Suppressor macrophage treated with lipopolysaccharide for 4 hours (primary cell): ENCODE results near the gene ERI3.
"Not testable (repeated sequence)": the region's sequence is repeated elsewhere in the genome, so short reads cannot be mapped to it uniquely, and the experiment has no call there.

Experiments
- DNase-seq: peaks from one replicate; pipeline ENCODE4 v3.0.0-alpha.2; 2020

Gene ERI3

DNA sequence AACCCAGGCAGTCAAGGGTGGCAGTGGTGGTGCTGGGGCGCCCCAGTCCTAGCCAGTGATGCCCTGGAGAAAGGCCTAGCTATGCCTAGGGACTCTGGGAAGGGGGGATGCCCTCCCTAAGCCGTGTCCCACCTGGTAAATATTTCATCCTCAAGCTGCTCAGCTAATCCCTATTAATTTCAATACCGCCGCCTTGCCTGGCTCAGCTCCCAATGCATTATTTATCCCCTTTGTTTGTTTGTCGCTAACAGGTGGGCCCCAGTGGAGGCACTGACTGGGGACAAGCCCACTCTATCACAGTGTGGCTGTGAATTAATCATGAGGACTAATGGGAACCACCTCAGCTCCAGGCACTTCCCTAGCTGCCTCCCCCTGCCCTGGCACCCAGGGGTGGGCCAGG, 119.2 kb downstream of the ERI3 start:
- no peak for DNase-seq

DNA sequence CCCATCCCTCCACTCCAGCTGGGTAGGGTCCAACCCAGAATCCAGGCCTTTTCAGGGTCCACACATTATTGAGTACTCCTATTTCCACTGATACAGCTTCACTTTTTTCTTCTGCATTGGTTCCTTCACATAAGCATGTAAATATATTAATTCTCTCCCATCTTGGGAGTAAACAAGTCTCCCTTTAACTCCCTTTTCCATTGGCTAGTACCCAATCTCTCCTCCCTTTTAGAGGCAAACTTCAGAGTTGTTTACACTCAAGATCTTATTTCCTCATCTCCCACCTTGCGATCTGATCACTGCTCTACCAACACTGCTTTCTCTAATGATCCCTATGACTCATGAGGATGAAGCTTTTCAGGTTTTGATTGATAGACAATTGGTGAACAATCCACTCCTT, 121.5 kb downstream of the ERI3 start:
- no peak for DNase-seq

DNA sequence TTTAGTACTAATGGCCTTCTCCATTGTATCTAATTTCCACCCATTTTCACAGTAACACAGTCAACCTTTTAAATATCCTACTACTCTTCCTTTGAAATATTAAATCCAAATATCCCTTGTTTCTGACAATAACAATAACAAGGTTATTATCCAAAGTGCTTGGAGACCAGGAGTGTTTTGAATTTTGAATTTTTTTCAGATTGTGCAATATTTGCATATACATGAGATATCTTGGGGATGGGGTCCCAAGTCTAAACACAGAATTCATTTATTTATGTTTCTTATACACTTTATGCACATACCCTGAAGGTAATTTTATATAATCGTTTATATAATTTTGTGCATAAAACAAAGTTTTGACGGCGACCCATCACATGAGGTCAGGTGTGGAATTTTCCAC, 124.3 kb downstream of the ERI3 start:
- no peak for DNase-seq

DNA sequence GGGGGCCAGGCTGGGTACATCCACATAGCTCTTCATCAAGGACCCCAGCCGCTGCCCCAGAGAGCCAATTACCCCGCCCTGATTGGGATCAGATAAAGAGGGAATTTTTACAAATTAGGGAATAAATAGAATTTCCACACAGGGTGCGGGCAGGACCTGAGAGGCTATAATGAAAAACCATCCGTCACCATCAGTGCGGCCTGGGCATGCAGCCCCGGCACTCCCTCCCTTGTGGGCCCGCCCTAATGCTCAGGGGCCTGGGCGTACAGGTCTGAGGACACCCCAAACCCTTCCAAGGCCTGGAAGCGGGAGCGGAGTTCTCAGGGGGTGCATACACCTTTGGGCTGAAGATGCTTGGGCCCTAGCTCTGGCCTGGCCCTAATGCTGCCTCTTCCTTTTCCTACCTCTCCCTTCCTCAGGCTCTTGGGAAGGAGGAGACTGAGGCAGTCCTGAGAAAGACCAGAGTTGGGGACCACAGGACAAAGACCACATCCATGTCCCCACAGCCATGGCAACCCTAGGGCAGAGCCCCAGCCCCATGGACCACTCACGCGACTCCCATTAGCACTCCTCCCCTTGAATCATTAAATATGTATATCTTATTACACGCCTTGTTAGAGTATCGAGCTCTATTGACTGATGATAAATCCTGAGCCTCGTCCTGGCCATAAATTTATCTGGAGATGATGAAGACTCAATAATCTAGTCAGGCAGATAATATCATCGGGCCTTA, 125.5 kb downstream of the ERI3 start:
- DNase-seq, result no peak

DNA sequence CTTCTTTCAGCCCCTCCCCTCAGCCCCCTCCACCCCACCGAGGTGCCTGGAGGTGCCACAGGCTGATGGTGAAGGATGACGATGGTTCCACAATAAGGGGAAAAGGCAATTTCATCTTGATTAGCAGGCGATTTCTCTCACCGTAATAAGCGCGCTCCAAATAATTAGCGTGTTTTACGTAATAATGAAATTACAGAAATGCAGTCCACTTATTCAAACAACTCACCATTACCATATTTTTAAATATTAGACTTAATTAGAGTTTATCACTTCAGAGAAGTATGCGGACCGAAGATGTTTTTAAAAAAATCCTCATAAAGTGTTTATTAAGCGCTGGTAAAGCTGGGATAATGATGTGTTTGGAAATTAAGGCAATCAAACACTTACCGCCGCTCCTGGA, 126.8 kb downstream of the ERI3 start:
- no peak for DNase-seq

DNA sequence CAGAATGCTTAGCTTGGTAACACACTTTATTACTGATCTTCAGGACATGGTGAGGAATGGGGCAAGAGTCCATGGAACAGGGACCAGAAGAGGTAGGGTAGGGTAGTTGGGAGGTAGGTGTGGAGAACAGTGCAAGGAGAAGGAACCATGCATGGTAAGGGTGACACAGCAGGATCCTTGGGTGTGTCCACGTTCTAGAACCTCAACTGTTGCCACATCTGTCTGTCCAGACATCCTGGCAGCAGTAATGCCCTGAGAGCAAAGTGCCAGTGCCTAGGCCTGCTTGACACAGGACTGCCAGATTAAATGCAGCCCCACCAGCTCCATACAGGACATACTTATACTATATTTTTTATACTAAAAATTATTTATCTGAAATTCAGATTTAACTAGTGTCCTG, 127.8 kb downstream of the ERI3 start:
- peak; percentile 37 for DNase-seq

DNA sequence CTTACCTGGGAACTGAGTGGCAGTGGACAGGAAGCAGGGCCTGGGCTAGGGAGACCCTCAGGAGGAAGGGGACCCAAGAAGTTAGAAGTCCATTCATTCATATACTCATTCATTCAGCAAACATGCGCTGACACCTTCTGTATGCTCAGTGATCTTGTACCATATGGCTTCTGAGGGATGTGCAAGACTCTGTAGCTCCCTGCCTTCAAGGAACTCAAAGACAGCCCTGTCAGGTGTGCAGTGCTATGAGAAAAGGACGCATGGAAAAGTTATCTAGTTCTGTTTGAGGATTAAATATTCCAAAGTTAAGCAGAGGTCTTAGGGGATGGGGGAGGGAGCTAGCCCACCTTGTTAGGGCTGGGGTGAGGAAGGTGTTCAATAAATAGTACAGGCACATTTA, 129.3 kb downstream of the ERI3 start:
- DNase-seq, result no peak

DNA sequence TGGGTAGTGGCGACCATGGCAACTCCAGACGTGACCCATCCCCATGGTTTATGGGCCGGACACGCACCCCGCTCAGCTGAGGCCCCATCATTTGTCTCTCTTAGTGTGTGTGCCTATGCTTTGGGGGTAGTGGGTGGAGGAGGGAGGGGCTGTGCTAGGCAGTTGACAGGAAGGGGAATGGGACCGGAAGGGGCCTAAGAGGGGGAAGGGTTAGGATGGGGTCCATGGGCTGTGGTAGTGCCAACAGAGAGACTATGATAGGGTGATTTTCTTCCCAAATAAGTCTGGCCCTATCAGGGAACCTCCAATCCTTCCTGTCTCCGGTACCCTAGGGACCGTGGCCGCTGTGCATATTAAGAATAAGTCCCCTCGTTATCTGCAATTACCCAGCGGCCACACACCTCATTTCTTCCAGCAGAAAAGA, 131.9 kb downstream of the ERI3 start:
- no peak for DNase-seq

DNA sequence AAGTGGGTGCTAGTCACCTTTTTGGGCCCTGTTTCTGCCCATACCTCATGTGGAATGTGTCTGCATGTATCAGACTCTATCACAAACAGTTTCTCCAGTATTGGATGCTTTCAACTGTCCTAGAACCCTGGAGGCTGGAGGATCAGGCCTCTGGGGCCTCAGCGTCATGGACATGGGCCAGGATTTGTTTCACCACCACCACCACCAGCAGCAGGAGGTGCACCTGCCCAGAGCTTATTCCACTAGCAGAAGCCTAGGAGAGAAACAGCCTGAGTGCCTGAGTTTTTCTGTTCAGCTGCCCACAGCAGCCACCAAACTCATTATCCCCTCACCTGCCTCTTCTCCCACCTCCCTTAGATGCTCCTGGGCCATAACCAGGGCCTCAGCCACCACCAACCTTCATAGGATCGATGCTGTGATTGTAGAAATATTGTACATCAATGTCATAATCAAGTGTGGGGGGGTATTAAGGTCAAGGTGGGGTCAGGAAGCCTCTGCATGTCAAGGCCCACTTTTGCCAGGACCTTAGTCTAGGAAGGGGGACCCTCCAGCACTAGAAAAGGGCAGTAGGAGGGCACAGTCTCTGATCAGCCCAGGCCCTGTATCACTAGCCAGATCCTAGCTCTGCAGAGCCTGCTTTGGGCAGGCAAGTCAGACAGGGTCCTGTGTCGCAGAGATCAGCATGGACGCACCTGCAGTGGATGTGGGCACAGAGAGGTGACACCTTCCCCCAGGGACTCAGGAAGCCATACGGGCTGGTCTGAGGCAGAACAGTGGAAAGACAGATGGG, 132.5 kb downstream of the ERI3 start:
- no peak for DNase-seq

DNA sequence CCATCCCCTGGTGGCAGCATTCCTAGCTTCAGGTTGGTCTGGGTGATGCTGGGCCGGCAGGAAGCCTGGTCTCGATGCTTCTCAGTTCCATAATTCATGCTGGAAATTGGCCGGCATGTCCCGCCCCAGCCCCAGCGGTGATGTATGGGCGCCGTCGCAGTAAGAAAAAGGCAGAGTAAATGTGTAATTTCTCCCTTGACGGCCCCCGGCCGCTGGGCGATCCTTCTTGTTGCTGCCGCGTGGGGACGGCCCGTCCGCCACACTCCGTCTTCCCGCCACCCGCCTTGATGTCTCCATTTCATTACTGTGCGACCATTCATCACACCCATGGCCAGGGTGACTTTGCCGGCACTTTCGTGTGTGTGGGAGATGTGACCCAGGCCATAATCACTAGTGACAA, 133.3 kb downstream of the ERI3 start:
- DNase-seq, result no peak

DNA sequence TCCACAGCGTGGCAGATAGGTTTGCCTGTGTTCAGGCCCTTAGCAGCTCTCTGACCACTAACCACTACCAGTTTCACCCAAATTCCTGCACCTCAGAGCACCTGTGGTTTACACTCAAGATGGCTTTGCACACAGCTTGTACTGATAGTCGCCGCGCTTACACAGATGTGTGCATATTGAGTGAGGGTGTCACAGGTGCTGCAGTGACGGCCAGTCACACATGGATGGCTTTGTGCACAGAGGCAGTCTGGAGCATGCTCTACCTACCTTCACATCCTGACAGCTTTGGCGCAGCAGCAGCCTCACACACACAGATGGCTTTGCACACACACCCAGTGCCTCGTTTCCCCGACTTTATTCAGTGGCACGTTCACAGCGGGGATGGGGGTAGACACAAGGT, 134.3 kb downstream of the ERI3 start:
- no peak for DNase-seq

DNA sequence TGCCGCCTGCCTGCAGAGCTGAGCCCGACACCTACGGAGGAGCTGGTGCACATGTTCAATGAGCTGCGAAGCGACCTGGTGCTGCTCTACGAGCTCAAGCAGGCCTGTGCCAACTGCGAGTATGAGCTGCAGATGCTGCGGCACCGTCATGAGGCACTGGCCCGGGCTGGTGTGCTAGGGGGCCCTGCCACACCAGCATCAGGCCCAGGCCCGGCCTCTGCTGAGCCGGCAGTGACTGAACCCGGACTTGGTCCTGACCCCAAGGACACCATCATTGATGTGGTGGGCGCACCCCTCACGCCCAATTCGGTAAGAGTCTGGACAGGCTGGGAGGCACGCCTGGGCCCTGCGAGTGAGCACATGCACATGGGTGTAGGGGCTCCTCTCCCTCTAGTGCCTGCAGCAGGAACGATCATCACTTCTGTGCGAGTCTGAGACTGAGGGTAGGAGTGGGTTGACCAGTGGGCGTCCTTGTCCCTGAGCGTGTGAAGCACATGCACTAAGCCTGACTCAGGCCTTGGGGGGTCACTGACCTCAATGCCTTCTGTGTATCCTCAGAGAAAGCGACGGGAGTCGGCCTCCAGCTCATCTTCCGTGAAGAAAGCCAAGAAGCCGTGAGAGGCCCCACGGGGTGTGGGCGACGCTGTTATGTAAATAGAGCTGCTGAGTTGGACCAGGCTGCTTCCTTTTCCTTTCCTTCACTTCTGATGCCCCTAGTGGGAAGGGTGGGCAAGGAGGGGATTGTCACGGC, 134.9 kb downstream of the ERI3 start:
- no peak for DNase-seq

DNA sequence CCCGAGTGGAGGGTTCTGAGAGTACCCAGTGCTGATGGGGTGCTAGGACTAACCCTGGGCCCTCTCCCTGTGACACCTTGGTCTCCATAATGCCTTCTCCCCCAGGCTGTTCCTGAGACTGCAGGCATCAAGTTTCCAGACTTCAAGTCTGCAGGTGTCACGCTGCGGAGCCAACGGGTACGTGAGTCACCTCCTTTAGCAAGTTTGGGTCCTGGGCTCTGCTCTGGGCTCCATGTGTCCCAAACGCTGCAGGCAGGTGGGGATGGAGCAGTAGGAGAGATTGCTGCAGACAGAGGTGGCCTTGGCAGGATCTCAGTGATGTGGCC, 135.8 kb downstream of the ERI3 start:
- DNase-seq, result no peak

DNA sequence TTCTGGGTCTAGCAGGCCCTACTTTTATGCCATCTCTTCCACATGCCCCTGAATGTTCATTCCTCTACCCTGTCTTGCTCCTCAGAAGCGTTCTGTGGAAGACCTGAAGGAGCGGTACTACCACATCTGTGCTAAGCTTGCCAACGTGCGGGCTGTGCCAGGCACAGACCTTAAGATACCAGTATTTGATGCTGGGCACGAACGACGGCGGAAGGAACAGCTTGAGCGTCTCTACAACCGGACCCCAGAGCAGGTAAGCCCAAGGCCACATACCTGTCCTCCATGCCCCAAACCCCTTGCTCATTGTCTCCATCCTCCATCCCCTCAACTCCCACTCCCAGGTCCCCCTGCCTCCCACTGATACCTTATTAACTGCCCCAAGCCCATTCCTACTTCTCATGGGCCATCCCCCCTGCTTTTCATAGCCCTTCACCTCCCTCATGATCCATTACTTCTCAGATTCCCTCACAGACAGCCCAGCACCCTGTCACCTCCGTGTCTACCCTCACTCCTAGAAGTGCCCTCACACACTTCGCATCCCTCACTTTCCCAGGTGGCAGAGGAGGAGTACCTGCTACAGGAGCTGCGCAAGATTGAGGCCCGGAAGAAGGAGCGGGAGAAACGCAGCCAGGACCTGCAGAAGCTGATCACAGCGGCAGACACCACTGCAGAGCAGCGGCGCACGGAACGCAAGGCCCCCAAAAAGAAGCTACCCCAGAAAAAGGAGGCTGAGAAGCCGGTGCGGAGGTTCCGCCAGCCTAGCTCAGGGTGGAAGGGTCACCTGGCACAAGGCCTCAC, 136.4 kb downstream of the ERI3 start:
- no peak for DNase-seq

DNA sequence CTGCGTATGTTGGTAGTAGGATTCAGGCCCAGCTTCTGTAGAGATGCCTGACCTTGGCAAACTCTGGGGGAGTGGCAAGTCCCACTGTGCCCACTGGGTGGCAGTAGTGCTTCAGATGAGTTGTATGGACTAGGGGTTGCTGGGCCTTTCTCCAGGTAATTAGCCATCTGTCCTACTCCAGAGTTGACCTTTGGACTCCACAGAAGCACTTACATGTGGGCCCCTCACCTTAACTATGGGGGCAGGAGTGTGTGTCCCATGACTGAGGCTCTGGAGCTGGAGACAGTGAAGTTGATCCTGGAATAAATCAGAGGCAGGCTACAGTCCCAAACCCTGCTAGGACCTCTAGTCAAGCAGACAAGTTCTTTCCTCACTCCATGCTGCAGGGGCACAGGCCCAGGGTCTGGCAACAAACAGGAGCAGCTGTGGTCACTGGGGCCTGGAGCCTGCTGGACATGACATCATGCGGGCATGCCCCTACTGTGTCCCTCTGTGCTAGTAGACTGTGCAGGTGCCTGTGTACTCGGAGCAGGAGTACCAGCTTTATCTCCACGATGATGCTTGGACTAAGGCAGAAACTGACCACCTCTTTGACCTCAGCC, 137.1 kb downstream of the ERI3 start:
- peak; percentile 84 for DNase-seq

DNA sequence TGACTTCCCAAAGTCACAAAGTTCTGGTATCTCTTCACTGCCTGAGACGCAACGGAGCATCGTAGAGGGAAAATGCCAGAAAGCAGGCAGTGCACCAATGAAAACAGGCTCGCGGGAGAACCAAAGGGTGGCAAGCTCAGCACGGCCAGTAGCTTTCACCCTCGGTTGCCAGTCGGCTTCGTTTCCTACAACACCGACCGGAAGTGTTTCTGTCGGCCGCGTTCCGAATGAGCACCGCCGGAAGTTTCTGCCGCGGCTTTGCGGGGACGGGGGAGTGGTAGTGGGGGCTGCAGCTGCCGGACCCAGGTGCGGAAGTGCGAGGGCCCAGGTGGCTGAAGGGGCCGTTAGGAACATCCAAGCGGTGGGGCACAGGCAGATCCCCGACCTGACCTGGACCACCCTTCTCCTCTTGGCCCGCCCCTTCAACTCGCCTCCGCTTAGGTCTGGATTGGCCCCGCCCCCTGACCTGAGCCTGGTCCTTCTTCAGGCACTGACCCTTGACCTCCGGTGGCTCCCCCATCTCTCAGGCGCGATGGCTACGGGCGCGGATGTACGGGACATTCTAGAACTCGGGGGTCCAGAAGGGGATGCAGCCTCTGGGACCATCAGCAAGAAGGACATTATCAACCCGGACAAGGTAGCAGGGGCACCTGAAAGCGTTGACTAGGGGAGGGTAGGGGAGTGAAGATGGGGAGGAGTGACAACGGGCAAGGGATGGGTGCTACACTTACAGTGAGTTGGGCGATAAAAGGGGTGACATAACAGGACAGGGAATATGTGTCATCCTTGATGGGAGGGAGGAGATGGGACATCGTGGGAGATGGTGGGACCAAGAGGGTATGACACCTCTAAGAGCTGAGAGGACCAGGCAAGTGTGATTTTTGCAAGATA, 141.6 kb downstream of the ERI3 start, which contains the start of gene DMAP1:
Gene DMAP1 (plus strand): TSS at position 250 of the 891 bp plus-strand sequence. CDS start 283 bp downstream, at position 533.
- peak; percentile 90 for DNase-seq

DNA sequence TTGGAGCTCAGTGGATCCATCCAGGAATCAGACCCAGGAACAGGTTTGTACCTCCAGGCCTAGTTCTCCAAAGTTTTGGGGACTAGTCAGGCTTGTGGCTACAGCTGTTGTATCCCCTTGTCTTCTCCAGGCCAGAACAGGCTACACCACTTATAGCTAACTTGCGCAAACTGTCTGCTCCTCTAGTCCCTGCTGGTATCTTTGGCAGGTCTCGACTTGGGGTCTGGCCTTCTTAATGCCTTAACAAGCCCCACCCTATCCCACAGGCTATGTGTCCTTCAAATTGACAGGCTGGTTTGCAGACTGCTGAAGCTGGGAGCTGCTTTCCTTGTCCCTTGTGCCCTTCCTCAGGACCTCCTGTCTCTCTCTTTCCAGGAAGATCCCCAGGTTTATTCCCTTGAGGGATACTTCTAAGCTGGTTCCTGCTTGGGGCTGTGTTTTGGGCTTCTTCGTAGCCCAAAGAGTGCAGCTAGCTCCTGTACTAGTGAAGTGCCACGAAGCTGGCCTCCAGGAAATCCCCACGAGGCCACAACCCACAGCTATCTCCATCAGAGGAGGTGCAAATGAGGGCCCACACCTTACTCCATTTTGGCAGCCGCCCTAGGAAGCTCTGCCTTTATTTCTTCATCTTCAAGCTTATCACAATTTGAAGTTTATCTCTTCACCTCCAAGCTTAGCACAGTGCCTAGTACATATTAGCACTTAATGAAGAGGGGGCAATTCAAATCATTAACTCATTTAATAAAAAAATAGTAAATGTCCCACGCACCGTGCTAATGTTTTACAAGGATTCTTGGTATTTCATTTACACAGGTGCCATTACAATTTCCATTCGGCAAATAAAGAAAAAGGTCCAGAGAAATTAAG, 142.5 kb downstream of the ERI3 start:
- DNase-seq, result no peak

DNA sequence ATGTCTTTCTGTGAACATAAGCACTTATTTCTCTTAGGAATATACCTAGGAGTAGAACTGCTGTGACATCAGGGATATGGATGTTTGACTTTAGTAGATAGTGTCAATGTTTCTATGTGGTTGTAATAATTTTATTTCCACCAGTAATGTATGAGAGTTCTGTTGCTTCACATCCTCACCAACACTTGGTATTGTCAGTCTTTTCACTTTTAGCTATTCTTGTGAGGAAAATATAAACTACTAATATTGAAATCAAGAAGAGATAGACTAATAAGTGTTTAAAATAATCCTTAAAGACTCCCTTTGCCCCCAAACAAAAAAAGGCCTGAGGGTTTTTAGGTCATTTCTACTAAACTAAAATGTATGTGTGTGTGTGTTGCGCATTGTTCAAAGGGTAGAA, 144.5 kb downstream of the ERI3 start:
- no peak for DNase-seq

DNA sequence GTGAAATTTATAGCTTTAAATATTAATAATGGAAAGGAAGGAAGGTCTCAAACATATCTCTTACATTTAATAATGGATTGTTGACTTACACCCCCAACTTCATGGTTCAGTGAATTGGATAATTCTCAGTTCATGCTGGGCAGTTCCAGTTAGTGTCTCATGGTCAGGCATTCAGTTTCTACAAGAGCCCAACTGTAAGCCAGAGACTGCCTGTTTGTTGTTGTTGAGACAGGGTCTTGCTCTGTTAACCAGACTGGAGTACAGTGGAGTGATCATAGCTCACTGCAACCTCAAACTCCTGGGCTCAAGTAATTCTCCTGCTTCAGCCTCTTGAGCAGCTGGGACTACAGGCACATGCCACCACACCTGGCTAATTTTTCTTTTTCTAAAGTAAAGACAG, 146.8 kb downstream of the ERI3 start:
- no peak for DNase-seq

DNA sequence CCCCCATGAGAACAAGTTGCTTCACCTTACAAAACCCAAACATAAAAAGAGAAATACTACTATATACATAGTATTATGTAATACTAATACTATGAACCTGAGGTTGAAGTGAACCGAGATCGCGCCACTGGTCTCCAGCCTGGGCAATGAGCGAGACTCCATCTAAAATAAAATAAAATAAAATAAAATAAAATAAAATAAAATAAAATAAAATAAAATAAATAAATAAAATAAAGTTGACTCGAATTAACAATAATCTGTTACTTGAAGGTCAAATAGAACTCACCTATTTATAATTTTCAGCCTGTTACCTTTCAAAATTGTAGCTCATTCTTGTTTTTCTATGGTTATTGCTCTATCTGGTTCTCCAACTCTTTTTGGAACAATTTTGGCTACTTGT, 148.5 kb downstream of the ERI3 start:
- DNase-seq, result not testable (repeated sequence)
